Inferior parietal cortex (tissue), 1 donor: ENCODE results near the gene RBFOX2.
A peak's percentile ranks its signal among the peaks of the same experiment; 100 is the strongest.

Experiments used
- DNase-seq: peaks from one replicate; pipeline ENCODE4 v3.0.0-alpha.2; 2016; ENCODE audit errors: extremely low spot score

Gene RBFOX2

GRCh38 chr22:35973388-35973787, 55.2 kb downstream of the RBFOX2 start:
- DNase-seq, result no peak

- DNase-seq, result no peak
Observed at GRCh38 chr22:35972559-35972958, 56.1 kb downstream of the RBFOX2 start.

- DNase-seq, result no peak
Observed at GRCh38 chr22:35971456-35972119, 57.0 kb downstream of the RBFOX2 start.

- DNase-seq, result no peak
Observed at GRCh38 chr22:35970616-35971455, 57.8 kb downstream of the RBFOX2 start.

GRCh38 chr22:35967046-35967397, 61.6 kb downstream of the RBFOX2 start:
- no peak for DNase-seq

- no peak for DNase-seq
Observed at GRCh38 chr22:35966314-35967045, 62.1 kb downstream of the RBFOX2 start.

GRCh38 chr22:35963237-35963810, 65.3 kb downstream of the RBFOX2 start:
- no peak for DNase-seq

- DNase-seq, result peak; percentile 57
Observed at GRCh38 chr22:35961480-35962295, 66.9 kb downstream of the RBFOX2 start.

- DNase-seq, result no peak
Observed at GRCh38 chr22:35960854-35961253, 67.8 kb downstream of the RBFOX2 start.

- DNase-seq, result no peak
Observed at GRCh38 chr22:35959121-35959800, 69.4 kb downstream of the RBFOX2 start.

- DNase-seq, result no peak
Observed at GRCh38 chr22:35958334-35958733, 70.3 kb downstream of the RBFOX2 start.

- DNase-seq, result no peak
Observed at GRCh38 chr22:35957589-35957988, 71.0 kb downstream of the RBFOX2 start.

- no peak for DNase-seq
Observed at GRCh38 chr22:35956850-35957249, 71.8 kb downstream of the RBFOX2 start.

GRCh38 chr22:35955546-35955945, 73.1 kb downstream of the RBFOX2 start:
- no peak for DNase-seq

GRCh38 chr22:35952576-35952975, 76.0 kb downstream of the RBFOX2 start:
- DNase-seq, result no peak

- DNase-seq, result no peak
Observed at GRCh38 chr22:35950262-35950661, 78.4 kb downstream of the RBFOX2 start.

- no peak for DNase-seq
Observed at GRCh38 chr22:35949243-35949642, 79.4 kb downstream of the RBFOX2 start.

- DNase-seq, result no peak
Observed at GRCh38 chr22:35947794-35948425, 80.7 kb downstream of the RBFOX2 start.

GRCh38 chr22:35944458-35944857, 84.2 kb downstream of the RBFOX2 start:
- no peak for DNase-seq

GRCh38 chr22:35940166-35940565, 88.5 kb downstream of the RBFOX2 start:
- DNase-seq, result no peak
